Liver (tissue), 9 donors: ENCODE data around the gene KIR3DL2. TPM values are rescaled to one million over a fixed set of nuclear protein-coding genes. Genes with fewer than 3 reads are reported as not detected.

Source experiments
- DNase-seq: peaks from one replicate; pipeline ENCODE4 v3.0.0-alpha.2; 2017; ENCODE audit warnings: low spot score
- H3K27ac ChIP-seq, 2 donors: one replicate each; pipeline ENCODE4 v1.7.0; 2013; ENCODE audit warnings: inconsistent platforms in 2 of 2, low read length in 2 of 2, control low read depth in 1 of 2, low read depth in 1 of 2, mild to moderate bottlenecking in 1 of 2
- H3K27me3 ChIP-seq, 4 donors: one replicate each; pipeline versions ENCODE4 v1.6.1 to v1.7.0; 2013; ENCODE audit warnings: low read length in 3 of 4, inconsistent platforms in 1 of 4, mild to moderate bottlenecking in 1 of 4, moderate library complexity in 1 of 4; ENCODE audit not compliant: control insufficient read depth in 4 of 4, insufficient read depth in 4 of 4
- H3K36me3 ChIP-seq, 4 donors: one replicate each; pipeline versions ENCODE4 v1.6.1 to v1.7.0; 2013; ENCODE audit warnings: low read length in 3 of 4, mild to moderate bottlenecking in 3 of 4, low read depth in 1 of 4, moderate library complexity in 1 of 4; ENCODE audit not compliant: control insufficient read depth in 4 of 4, insufficient read depth in 3 of 4
- H3K4me1 ChIP-seq, 4 donors: one replicate each; pipeline versions ENCODE4 v1.6.1 to v1.7.0; 2013; ENCODE audit warnings: low read length in 3 of 4, mild to moderate bottlenecking in 3 of 4, moderate library complexity in 1 of 4; ENCODE audit not compliant: control insufficient read depth in 4 of 4, insufficient read depth in 4 of 4
- H3K4me3 ChIP-seq, 3 donors: one replicate each; pipeline versions ENCODE4 v1.6.1 to v1.7.0; 2013; ENCODE audit warnings: low read length in 3 of 3, control low read depth in 1 of 3, low read depth in 1 of 3, mild to moderate bottlenecking in 1 of 3
- H3K9ac ChIP-seq, 2 donors: one replicate each; pipeline ENCODE4 v1.7.0; 2013; ENCODE audit warnings: low read length in 2 of 2, mild to moderate bottlenecking in 2 of 2, moderate library complexity in 2 of 2, control low read depth in 1 of 2, low read depth in 1 of 2
- H3K9me3 ChIP-seq, 4 donors: one replicate each; pipeline versions ENCODE4 v1.6.1 to v1.7.0; 2013; ENCODE audit warnings: low read length in 3 of 4; ENCODE audit not compliant: control insufficient read depth in 4 of 4
- ATF3 ChIP-seq: IDR thresholded peaks from 2 replicates; pipeline ENCODE4 v1.6.1; 2016; ENCODE audit warnings: antibody characterized with exemption
- EGR1 ChIP-seq, 2 donors: IDR thresholded peaks; 2 replicates each; pipeline ENCODE4 v1.6.1; 2016 to 2018; ENCODE audit warnings: antibody characterized with exemption in 2 of 2, low read depth in 2 of 2
- FOXA1 ChIP-seq: IDR thresholded peaks from 2 replicates; pipeline ENCODE4 v1.6.1; 2016; ENCODE audit warnings: antibody characterized with exemption
- FOXA2 ChIP-seq: IDR thresholded peaks from 2 replicates; pipeline ENCODE4 v1.6.1; 2016; ENCODE audit warnings: antibody characterized with exemption
- GABPA ChIP-seq, 2 donors: IDR thresholded peaks in 1 of 2; conservative IDR thresholded peaks in 1 of 2; 2 replicates each; pipeline ENCODE4 v1.6.1; 2016; ENCODE audit warnings: antibody characterized with exemption in 2 of 2, mild to moderate bottlenecking in 1 of 2, moderate library complexity in 1 of 2
- HNF4G ChIP-seq: IDR thresholded peaks from 2 replicates; pipeline ENCODE4 v1.6.1; 2016; ENCODE audit warnings: antibody characterized with exemption
- JUND ChIP-seq, 2 donors: IDR thresholded peaks; 2 replicates each; pipeline ENCODE4 v1.6.1; 2016; ENCODE audit warnings: antibody characterized with exemption in 2 of 2
- NR2F2 ChIP-seq: IDR thresholded peaks from 2 replicates; pipeline ENCODE4 v1.6.1; 2016; ENCODE audit warnings: antibody characterized with exemption
- RAD21 ChIP-seq, 2 donors: IDR thresholded peaks; 2 replicates each; pipeline ENCODE4 v1.6.1; 2016; ENCODE audit warnings: antibody characterized with exemption in 2 of 2, mild to moderate bottlenecking in 2 of 2
- REST ChIP-seq: IDR thresholded peaks from 2 replicates; pipeline ENCODE4 v1.6.1; 2016; ENCODE audit warnings: antibody characterized with exemption, mild to moderate bottlenecking
- RXRA ChIP-seq, 2 donors: IDR thresholded peaks; 2 replicates each; pipeline ENCODE4 v1.6.1; 2017 to 2018; ENCODE audit warnings: antibody characterized with exemption in 2 of 2, mild to moderate bottlenecking in 1 of 2
- SP1 ChIP-seq: IDR thresholded peaks from 2 replicates; pipeline ENCODE4 v1.6.1; 2018; ENCODE audit warnings: antibody characterized with exemption, mild to moderate bottlenecking
- TAF1 ChIP-seq: conservative IDR thresholded peaks from 2 replicates; pipeline ENCODE4 v1.6.1; 2016; ENCODE audit warnings: antibody characterized with exemption, mild to moderate bottlenecking
- YY1 ChIP-seq: IDR thresholded peaks from 2 replicates; pipeline ENCODE4 v1.6.1; 2016; ENCODE audit warnings: antibody characterized with exemption, mild to moderate bottlenecking
- ZBTB33 ChIP-seq: IDR thresholded peaks from 2 replicates; pipeline ENCODE4 v1.6.1; 2016; ENCODE audit warnings: antibody characterized with exemption
- WGBS: extraction: QIAGEN DNeasy Blood & Tissue Kit; methylation state at CpG from one replicate; pipeline ENCODE4 v1.1.7; 2013; 5-methylcytosine and 5-hydroxymethylcytosine counted together
- polyA plus RNA-seq, 2 donors: library from polyadenylated mRNA; stranded (reverse) in 1 of 2; unstranded in 1 of 2; fragments of 200-250 nt in 1 of 2; fragments of >200 nt in 1 of 2; fragmentation: Nextera tagmentation in 1 of 2; extraction: Ambion mirVana in 1 of 2; gene quantifications; one replicate each; pipeline versions ENCODE4 v1.2.1 to v1.2.3, GENCODE V29; 2013 to 2015
- total RNA-seq, 2 donors: library from RNA; depleted of rRNA; stranded (reverse); fragments of >200 nt; gene quantifications; one replicate each; pipeline ENCODE4 v1.2.3, GENCODE V29; 2014
- TF ChIP-seq, protein P1 (sequence below): fragments of 150-350 bp; IDR thresholded peaks from 2 replicates; pipeline ENCODE4 v1.5.1; 2017; ENCODE audit warnings: improper control_type of control experiment, low read depth, low read length; ENCODE audit not compliant: missing input control
- TF ChIP-seq, protein P2 (sequence below): IDR thresholded peaks from 2 replicates; pipeline ENCODE4 v1.6.1; 2016; ENCODE audit warnings: antibody characterized with exemption
- donor health status: healthy.
- donor health status: healthy.
- donor health status: healthy.
- donor health status: healthy.
- donor health status: healthy.

The KIR3DL2 gene
- total and polyA plus RNA-seq, 4 donors: 0.08 TPM; not detected in 3

- Histone ChIP-seq H3K4me3 (no peak overlapping the region), H3K27me3 (no peaks in the 10 kb centered on the region), H3K27ac (peak overlapping the region in 1 of 2 donors; percentile 42), H3K9me3 (no peaks in the 10 kb centered on the region), H3K4me1 (no peaks in the 10 kb centered on the region), H3K9ac (no peak overlapping the region), H3K36me3 (no peaks in the 10 kb centered on the region)
- no peak for TF ChIP-seq ZBTB33
- TF ChIP-seq SP1: no peak
- TF ChIP-seq GABPA (IDR thresholded peaks at IDR 0.05 in 1 of 2, conservative IDR thresholded peaks at IDR 0.05 in 1 of 2): no peak
- TF ChIP-seq FOXA2: no peak
- TF ChIP-seq, protein P1, sequence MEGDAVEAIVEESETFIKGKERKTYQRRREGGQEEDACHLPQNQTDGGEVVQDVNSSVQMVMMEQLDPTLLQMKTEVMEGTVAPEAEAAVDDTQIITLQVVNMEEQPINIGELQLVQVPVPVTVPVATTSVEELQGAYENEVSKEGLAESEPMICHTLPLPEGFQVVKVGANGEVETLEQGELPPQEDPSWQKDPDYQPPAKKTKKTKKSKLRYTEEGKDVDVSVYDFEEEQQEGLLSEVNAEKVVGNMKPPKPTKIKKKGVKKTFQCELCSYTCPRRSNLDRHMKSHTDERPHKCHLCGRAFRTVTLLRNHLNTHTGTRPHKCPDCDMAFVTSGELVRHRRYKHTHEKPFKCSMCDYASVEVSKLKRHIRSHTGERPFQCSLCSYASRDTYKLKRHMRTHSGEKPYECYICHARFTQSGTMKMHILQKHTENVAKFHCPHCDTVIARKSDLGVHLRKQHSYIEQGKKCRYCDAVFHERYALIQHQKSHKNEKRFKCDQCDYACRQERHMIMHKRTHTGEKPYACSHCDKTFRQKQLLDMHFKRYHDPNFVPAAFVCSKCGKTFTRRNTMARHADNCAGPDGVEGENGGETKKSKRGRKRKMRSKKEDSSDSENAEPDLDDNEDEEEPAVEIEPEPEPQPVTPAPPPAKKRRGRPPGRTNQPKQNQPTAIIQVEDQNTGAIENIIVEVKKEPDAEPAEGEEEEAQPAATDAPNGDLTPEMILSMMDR: no peak
- TF ChIP-seq, protein P2, sequence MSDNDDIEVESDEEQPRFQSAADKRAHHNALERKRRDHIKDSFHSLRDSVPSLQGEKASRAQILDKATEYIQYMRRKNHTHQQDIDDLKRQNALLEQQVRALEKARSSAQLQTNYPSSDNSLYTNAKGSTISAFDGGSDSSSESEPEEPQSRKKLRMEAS: peak; percentile 21
- 43% methylated on average over 2 of the region's 2 CpGs for WGBS
- DNase-seq: no peak
These were observed 25.3 kb downstream of the KIR3DL2 start for GRCh38 chr19:54875506-54875905.

GRCh38 chr19:54877471-54877870 is 27.2 kb downstream of the KIR3DL2 start:
- Histone ChIP-seq H3K9me3 (no peaks in the 10 kb centered on the region), H3K4me3 (no peak overlapping the region), H3K27me3 (no peaks in the 10 kb centered on the region), H3K36me3 (no peaks in the 10 kb centered on the region), H3K27ac (no peak overlapping the region), H3K9ac (no peak overlapping the region), H3K4me1 (no peaks in the 10 kb centered on the region)
- TF ChIP-seq RXRA (IDR thresholded peaks at IDR 0.05) (no peak), ZBTB33 (no peak), TAF1 (no peak), RAD21 (IDR thresholded peaks at IDR 0.05) (no peak), HNF4G (no peak), FOXA1 (no peak), REST (no peak), GABPA (IDR thresholded peaks at IDR 0.05 in 1 of 2, conservative IDR thresholded peaks at IDR 0.05 in 1 of 2) (no peak), JUND (IDR thresholded peaks at IDR 0.05) (no peak), ATF3 (no peak), NR2F2 (no peak), SP1 (no peak), YY1 (no peak), EGR1 (IDR thresholded peaks at IDR 0.05; ENCODE audit: low read depth in 2 of 2) (no peak)
- TF ChIP-seq, protein P1: no peak
- TF ChIP-seq, protein P2: no peak
- DNase-seq: no peak
- whole genome bisulfite sequencing: 42% methylated on average over 3 of the region's 3 CpGs
